H9 (cell line): Measurements from ENCODE around the gene TMEM108. TPM values are rescaled to one million over a fixed set of nuclear protein-coding genes. Genes with fewer than 3 reads are reported as not detected.

Experiments
- DNase-seq: peaks from one replicate; pipeline ENCODE4 v3.0.0-alpha.2; 2017
- H2AFZ ChIP-seq: one replicate; pipeline ENCODE4 v1.6.1; 2013; ENCODE audit warnings: mild to moderate bottlenecking, low read length, control low read depth, moderate library complexity
- H2AK5ac ChIP-seq: 2 replicates; pipeline ENCODE4 v1.6.1; 2013; ENCODE audit warnings: low read length, control low read depth, mixed read lengths; ENCODE audit not compliant: insufficient read length
- H2BK120ac ChIP-seq: one replicate; pipeline ENCODE4 v1.6.1; 2013; ENCODE audit warnings: low read depth, mild to moderate bottlenecking, low read length, control low read depth, inconsistent platforms; ENCODE audit not compliant: poor library complexity, severe bottlenecking
- H2BK12ac ChIP-seq: 2 replicates; pipeline ENCODE4 v1.6.1; 2013; ENCODE audit warnings: low read length, control low read depth, mixed read lengths, low read depth; ENCODE audit not compliant: insufficient read length
- H2BK15ac ChIP-seq: 2 replicates; pipeline ENCODE4 v1.6.1; 2013; ENCODE audit warnings: low read depth, low read length, control low read depth
- H2BK20ac ChIP-seq: one replicate; pipeline ENCODE4 v1.6.1; 2013; ENCODE audit warnings: low read depth, mild to moderate bottlenecking, low read length, control low read depth, inconsistent platforms; ENCODE audit not compliant: poor library complexity, severe bottlenecking
- H2BK5ac ChIP-seq: 2 replicates; pipeline ENCODE4 v1.6.1; 2013; ENCODE audit warnings: low read length, control low read depth, mixed read lengths; ENCODE audit not compliant: insufficient read length
- H3K14ac ChIP-seq: 2 replicates; pipeline ENCODE4 v1.6.1; 2013; ENCODE audit warnings: low read length, control low read depth; ENCODE audit not compliant: insufficient read depth
- H3K18ac ChIP-seq: 2 replicates; pipeline ENCODE4 v1.6.1; 2013; ENCODE audit warnings: low read depth, mild to moderate bottlenecking, mixed read lengths, low read length, control low read depth; ENCODE audit not compliant: insufficient read length
- H3K23ac ChIP-seq: 2 replicates; pipeline ENCODE4 v1.6.1; 2013; ENCODE audit warnings: low read length, control low read depth, mixed read lengths, low read depth; ENCODE audit not compliant: insufficient read length
- H3K23me2 ChIP-seq: 2 replicates; pipeline ENCODE4 v1.6.1; 2013; ENCODE audit warnings: low read depth, mild to moderate bottlenecking, mixed read lengths, low read length, control low read depth; ENCODE audit not compliant: insufficient read length, poor library complexity, severe bottlenecking
- H3K27ac ChIP-seq: 2 replicates; pipeline ENCODE4 v1.5.1; 2013; ENCODE audit warnings: low read length, control low read depth, mixed read lengths, low read depth; ENCODE audit not compliant: insufficient read length
- H3K27me3 ChIP-seq: 2 replicates; pipeline ENCODE4 v1.6.1; 2013; ENCODE audit warnings: low read length, control low read depth, inconsistent platforms; ENCODE audit not compliant: insufficient read depth
- H3K4ac ChIP-seq: 2 replicates; pipeline ENCODE4 v1.6.1; 2013; ENCODE audit warnings: low read depth, mild to moderate bottlenecking, control low read depth, inconsistent platforms, low read length, moderate library complexity
- H3K4me1 ChIP-seq: 2 replicates; pipeline ENCODE4 v1.6.1; 2013; ENCODE audit warnings: low read length, control low read depth, inconsistent platforms; ENCODE audit not compliant: insufficient read depth
- H3K4me2 ChIP-seq: 2 replicates; pipeline ENCODE4 v1.6.1; 2013; ENCODE audit warnings: low read length, control low read depth, mixed read lengths; ENCODE audit not compliant: insufficient read length, insufficient read depth
- H3K56ac ChIP-seq: 2 replicates; pipeline ENCODE4 v1.6.1; 2013; ENCODE audit warnings: low read depth, mild to moderate bottlenecking, mixed read lengths, low read length, control low read depth; ENCODE audit not compliant: insufficient read length
- H3K79me1 ChIP-seq: 2 replicates; pipeline ENCODE4 v1.6.1; 2013; ENCODE audit warnings: low read depth, mild to moderate bottlenecking, moderate library complexity, low read length, control low read depth, inconsistent platforms; ENCODE audit not compliant: insufficient read depth, poor library complexity, severe bottlenecking
- H3K79me2 ChIP-seq: 2 replicates; pipeline ENCODE4 v1.6.1; 2013; ENCODE audit warnings: low read length, control low read depth, inconsistent platforms; ENCODE audit not compliant: insufficient read depth
- H3K9ac ChIP-seq: 2 replicates; pipeline ENCODE4 v1.6.1; 2013; ENCODE audit warnings: low read length, control low read depth, mixed read lengths; ENCODE audit not compliant: insufficient read length; ENCODE audit errors: extremely low read depth
- H3K9me3 ChIP-seq: one replicate; pipeline ENCODE4 v1.6.1; 2013; ENCODE audit warnings: low read depth, low read length, inconsistent platforms; ENCODE audit not compliant: control insufficient read depth
- H3T11ph ChIP-seq: one replicate; pipeline ENCODE4 v1.6.1; 2013; ENCODE audit warnings: mild to moderate bottlenecking, low read length, control low read depth, inconsistent platforms
- H4K20me1 ChIP-seq: one replicate; pipeline ENCODE4 v1.6.1; 2013; ENCODE audit not compliant: control insufficient read depth, insufficient read length, insufficient read depth
- H4K5ac ChIP-seq: 2 replicates; pipeline ENCODE4 v1.6.1; 2013; ENCODE audit warnings: low read depth, mild to moderate bottlenecking, mixed read lengths, low read length, control low read depth; ENCODE audit not compliant: insufficient read length
- H4K8ac ChIP-seq: replicated peaks from 2 replicates; pipeline ENCODE4 v1.6.1; 2013; ENCODE audit warnings: low read length, control low read depth, mixed read lengths, low read depth; ENCODE audit not compliant: insufficient read length
- H4K91ac ChIP-seq: 2 replicates; pipeline ENCODE4 v1.6.1; 2013; ENCODE audit warnings: low read depth, mild to moderate bottlenecking, moderate library complexity, mixed read lengths, low read length, control low read depth; ENCODE audit not compliant: insufficient read length
- H3K27ac Mint-ChIP-seq, 3 experiments: 2 replicates in 2 of 3; 3 replicates in 1 of 3; pipeline ENCODE4 v1.8.0; 2020 to 2021; ENCODE audit warnings: mixed read lengths in 3 of 3, mild to moderate bottlenecking in 1 of 3, moderate library complexity in 1 of 3
- H3K27me3 Mint-ChIP-seq: 2 replicates; pipeline ENCODE4 v1.8.0; 2021; ENCODE audit warnings: low read depth, mild to moderate bottlenecking, moderate library complexity, mixed read lengths
- H3K36me3 Mint-ChIP-seq, 3 experiments: 2 replicates in 2 of 3; 3 replicates in 1 of 3; pipeline ENCODE4 v1.8.0; 2020 to 2021; ENCODE audit warnings: low read depth in 3 of 3, mixed read lengths in 3 of 3; ENCODE audit not compliant: insufficient read depth in 1 of 3
- H3K4me1 Mint-ChIP-seq, 2 experiments: 2 replicates each; pipeline ENCODE4 v1.8.0; 2020; ENCODE audit warnings: mixed read lengths in 2 of 2
- H3K4me3 Mint-ChIP-seq, 2 experiments: 2 replicates in 1 of 2; 3 replicates in 1 of 2; pipeline ENCODE4 v1.8.0; 2020 to 2021; ENCODE audit warnings: mild to moderate bottlenecking in 2 of 2, mixed read lengths in 2 of 2, moderate library complexity in 1 of 2
- H3K9me3 Mint-ChIP-seq, 2 experiments: 2 replicates in 1 of 2; 3 replicates in 1 of 2; pipeline ENCODE4 v1.8.0; 2020; ENCODE audit warnings: mild to moderate bottlenecking in 2 of 2, mixed read lengths in 2 of 2, moderate library complexity in 1 of 2
- total RNA-seq: library from RNA; stranded (reverse); gene quantifications from 2 replicates; pipeline ENCODE4 v1.2.1, GENCODE V29; 2021
- TF ChIP-seq, protein P1 (sequence below): fragments of 200-600 bp; sonication (generic); conservative IDR thresholded peaks from 3 replicates; pipeline ENCODE4 v1.8.0; 2021; ENCODE audit warnings: antibody characterized with exemption, mild to moderate bottlenecking

The TMEM108 gene
- total RNA-seq, 1 experiment from 2014 or later, result 5.0 TPM

DNA sequence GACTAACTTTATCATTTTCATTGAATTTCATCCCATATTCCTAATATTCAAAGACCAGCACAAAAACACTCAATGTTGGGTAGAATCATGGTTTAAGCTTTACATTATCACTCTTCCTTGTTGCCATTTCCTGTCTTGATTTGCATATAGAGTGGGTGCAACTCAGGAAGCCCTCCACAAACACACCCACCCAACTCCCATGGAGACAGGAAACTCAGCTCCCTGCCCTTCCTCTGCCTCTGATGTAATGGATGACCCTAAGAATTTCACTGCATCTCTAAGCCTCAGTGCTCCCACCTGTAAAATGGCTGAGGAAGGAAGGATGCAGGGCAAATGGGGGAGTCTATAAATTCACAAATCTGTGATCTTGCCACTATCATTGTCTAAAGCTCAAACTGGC, 263.5 kb downstream of the TMEM108 start:
- H2BK20ac ChIP-seq, result no peak overlapping the region
- no peak overlapping the region for H2BK5ac ChIP-seq
- no peak overlapping the region for H2AFZ ChIP-seq
- H4K5ac ChIP-seq, result no peak overlapping the region
- no peak for DNase-seq
- H3K27ac ChIP-seq, result no peak overlapping the region
- H2BK12ac ChIP-seq, result no peak overlapping the region
- H2AK5ac ChIP-seq, result no peak overlapping the region
- no peak overlapping the region for H3K4me3 Mint-ChIP-seq
- no peaks in the 10 kb centered on the region for H4K20me1 ChIP-seq
- no peaks in the 10 kb centered on the region for H3K9me3 ChIP-seq
- H2BK15ac ChIP-seq, result no peak overlapping the region
- H3K27me3 ChIP-seq, result no peaks in the 10 kb centered on the region
- no peaks in the 10 kb centered on the region for H3K79me1 ChIP-seq
- no peak overlapping the region for H2BK120ac ChIP-seq
- peaks cover 2% of the 10 kb centered on the region in 2 experiments; a peak in 2 of 5 replicates for H3K9me3 Mint-ChIP-seq
- H3K9ac ChIP-seq, result no peak overlapping the region
- H3K18ac ChIP-seq, result no peak overlapping the region
- H3K23ac ChIP-seq, result no peak overlapping the region
- no peaks in the 10 kb centered on the region for H3K79me2 ChIP-seq
- no peak overlapping the region for H3K27ac Mint-ChIP-seq
- H3K36me3 Mint-ChIP-seq, result no peaks in the 10 kb centered on the region; a peak in 1 of 7 replicates
- no peaks in the 10 kb centered on the region for H3K27me3 Mint-ChIP-seq
- TF ChIP-seq, protein P1, sequence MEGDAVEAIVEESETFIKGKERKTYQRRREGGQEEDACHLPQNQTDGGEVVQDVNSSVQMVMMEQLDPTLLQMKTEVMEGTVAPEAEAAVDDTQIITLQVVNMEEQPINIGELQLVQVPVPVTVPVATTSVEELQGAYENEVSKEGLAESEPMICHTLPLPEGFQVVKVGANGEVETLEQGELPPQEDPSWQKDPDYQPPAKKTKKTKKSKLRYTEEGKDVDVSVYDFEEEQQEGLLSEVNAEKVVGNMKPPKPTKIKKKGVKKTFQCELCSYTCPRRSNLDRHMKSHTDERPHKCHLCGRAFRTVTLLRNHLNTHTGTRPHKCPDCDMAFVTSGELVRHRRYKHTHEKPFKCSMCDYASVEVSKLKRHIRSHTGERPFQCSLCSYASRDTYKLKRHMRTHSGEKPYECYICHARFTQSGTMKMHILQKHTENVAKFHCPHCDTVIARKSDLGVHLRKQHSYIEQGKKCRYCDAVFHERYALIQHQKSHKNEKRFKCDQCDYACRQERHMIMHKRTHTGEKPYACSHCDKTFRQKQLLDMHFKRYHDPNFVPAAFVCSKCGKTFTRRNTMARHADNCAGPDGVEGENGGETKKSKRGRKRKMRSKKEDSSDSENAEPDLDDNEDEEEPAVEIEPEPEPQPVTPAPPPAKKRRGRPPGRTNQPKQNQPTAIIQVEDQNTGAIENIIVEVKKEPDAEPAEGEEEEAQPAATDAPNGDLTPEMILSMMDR, result no peak
- H3K4me2 ChIP-seq, result no peak overlapping the region
- H3K4me1 Mint-ChIP-seq, result peaks cover 6 to 16% of the 10 kb centered on the region in 2 experiments; a peak in 3 of 4 replicates
- no peak overlapping the region for H4K91ac ChIP-seq
- no peak overlapping the region for H3T11ph ChIP-seq
- no peak overlapping the region for H3K56ac ChIP-seq
- H4K8ac ChIP-seq, result no peak overlapping the region
- H3K23me2 ChIP-seq, result no peaks in the 10 kb centered on the region
- no peaks in the 10 kb centered on the region for H3K4me1 ChIP-seq
- H3K4ac ChIP-seq, result no peak overlapping the region
- no peak overlapping the region for H3K14ac ChIP-seq
